GOT3 (cell line): Measurements from ENCODE around the gene ELF4.
"Not testable (repeated sequence)": the region's sequence is repeated elsewhere in the genome, so short reads cannot be mapped to it uniquely, and the experiment has no call there.

ENCODE experiments used
- DNase-seq: peaks from one replicate; lab custom pipeline; 2025; ENCODE audit warnings: mixed read lengths; lab: John Stamatoyannopoulos, UW

ELF4 gene

DNA sequence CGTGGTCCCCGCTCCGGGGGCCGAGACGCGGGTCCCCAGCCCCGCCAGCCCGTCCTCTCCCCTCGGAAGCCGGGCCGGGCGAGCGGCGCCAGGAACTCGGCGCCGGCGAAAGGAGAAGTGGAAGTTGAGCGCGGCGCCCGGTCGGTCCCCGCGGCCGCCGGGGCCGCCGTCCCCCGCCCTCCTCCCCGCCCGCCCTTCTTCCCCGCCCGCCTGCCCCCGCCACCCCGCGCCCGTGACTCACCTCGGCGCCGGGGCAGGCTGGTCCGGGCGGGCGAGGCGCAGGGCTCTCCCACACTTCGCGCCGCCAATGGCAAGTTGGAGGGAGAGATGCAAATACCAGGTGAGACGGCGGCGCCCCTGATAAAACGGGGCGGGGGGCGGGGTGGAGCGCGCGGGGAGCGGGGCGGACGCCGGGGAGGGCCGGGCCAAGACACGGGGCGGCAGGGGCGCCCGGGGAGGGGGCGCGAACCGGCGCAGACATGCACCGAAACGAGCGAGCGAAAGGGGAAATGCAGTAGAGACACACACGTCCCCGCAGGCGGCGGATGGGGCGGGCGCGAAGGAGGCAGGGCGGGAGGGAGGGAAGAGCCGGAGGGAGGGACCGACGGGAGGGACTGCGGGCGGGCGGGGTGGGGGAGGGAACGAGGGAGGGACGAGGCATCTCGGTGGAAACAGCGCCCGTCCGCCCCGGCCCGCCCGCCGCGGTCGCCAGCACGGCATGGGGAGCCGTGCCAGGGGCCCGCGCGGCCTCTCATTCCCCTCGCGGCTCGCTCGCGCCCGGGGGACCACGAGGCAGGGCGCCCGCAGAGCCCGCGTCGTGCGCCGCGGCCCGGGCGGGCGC, at the start of gene ELF4:
TSS of gene ELF4 (minus strand) at position 119 of the 841 bp plus-strand sequence. CDS start 29,167 bp downstream, outside the sequence.
- DNase-seq, result peak; percentile 3

DNA sequence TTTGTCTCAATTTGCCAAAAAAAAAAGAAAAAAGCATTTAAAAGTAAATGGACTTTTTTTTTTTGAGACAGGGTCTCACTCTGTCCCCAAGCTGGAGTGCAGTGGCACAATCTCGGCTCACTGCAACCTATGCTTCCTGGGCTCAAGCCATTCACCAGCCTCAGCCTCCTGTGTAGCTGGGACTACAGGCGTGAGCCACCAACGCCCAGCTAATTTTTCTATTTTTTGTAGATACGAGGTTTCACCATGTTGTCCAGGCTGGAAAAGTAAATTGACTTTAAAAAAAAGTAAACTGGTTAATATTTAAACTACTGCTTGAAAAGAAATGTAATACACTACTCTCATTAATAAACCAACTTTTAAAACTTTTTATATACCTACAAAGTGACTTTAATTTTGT, 49.5 kb upstream of the ELF4 start:
- no peak for DNase-seq

DNA sequence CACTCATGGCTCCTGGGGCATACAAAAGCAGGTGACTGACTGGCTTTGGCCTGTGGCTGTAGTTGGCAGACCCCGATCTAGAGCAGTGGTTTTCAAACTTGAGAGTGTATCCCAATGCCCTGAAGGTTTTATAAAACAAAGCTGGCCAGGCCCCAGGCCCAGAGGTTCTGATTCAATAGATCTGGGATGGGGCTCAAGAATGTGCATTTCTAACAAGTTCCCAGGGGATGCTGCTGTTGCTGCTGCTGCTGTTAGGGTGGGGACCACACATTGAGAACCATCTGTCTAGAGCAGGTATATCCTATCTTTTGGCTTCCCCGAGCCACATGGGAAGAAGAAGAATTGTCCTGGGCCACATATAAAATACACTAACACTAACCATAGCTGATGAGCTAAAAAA, 48.0 kb upstream of the ELF4 start:
- DNase-seq, result no peak

DNA sequence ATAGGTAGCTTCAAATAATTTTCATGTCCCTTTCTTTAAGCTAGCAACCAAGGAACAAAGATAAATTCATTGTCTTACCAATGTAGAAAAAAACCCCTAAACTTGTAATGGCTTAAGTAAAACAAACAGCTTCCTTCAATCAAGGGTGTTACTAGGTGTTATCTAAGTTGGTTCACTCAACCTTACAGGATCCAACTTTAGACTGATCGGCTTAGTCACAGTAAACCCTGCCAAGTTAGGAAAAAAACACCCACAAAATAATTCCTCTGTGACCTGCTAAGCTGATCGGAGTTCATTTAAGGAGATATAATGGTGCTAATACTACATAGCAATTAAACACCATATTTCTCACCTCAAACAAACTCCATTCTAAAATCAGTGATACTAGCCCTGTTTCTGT, 45.3 kb upstream of the ELF4 start:
- DNase-seq, result no peak

- DNase-seq, result no peak
Observed at GRCh38 chrX:130147631-130148030, 37.3 kb upstream of the ELF4 start.

DNA sequence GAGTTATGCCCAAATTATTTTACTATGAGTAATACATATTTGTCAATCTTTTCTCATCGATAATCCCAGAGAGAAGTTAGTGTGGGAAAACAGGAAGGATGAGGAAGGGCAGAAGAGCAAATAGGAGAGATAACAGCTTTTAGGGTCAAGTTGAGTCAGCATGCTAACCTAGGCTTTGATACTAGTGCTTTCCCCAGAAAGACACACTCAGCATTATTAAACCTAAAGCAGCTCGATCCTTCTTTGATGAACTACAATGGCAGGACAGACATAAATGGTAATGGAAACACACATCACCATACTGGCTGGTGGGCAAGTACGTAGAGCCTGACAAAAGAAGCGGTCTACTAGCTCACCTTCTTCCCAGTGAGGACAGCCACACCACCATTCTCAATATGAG, 34.8 kb upstream of the ELF4 start:
- DNase-seq, result no peak

DNA sequence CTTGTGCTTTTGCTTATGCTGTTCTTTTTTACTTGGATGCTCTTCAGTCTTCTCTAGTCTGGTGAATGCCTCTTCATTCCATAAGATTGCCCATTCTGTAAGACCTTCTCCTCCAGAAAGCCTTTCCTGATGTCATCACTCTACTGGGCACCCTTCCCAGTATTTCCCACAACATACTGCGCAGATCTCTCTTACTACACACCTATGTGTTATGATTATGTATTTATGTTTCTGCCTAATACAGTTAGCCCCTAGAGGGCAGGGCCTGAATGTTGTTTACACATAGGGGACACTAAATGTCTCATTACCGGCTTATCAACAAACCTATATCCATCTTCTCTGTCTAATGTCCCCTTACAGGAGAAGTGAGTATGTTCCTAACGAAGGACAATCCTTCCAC, 34.2 kb upstream of the ELF4 start:
- no peak for DNase-seq

DNA sequence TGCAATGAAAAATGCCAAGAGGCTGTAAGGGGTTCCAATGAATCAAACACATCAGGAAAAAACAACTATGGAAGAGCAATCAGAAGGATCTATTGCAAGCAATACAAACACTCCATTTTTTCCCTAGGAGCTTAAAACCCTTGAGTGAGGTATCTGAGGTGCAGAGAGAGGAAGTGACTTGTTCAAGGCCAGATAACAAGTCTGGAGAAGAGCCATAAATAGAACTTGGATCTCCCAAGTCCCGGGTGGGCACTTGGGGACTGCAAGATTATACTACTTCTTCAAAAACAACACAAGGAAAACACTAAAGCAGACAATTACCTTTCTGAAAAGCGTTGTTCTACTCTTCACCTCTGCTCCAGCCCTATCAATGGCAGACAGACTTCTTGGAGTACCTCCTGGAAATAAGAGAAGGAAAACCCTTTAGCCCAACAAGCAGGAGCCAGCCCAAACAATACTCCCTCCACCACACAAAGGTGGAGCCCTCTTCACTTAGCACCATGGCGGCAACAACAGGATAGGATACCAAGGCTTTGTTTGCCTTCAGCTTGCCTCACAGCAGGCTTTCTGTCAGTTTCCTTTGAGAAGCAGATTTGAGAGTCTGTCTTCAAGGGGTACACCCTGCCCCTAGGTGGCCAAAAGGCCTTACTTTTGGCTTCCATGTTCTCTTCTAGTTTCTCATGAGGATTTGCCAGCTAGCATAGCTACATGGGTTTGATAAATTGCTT, 29.3 kb upstream of the ELF4 start:
- DNase-seq, result no peak

DNA sequence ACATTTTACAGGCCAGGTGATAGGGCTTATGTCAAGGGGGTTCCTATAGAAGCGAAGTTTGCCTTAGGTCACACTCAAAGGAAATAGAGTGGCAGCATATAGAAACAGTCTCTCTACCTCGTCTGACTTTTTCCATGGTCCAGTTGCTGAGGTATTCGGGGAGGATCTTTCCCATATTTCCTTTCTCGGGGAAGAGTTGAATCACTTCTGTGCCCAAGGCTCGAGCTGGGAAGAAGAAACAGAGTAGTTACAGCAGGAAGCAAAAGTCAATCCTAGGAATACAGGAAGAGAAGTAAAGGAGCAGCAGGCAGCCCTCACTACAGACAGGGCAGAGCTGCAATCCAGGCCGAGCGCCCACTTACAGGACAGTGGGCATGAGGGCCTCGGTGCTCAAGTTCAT, 26.7 kb upstream of the ELF4 start:
- DNase-seq, result no peak

GRCh38 chrX:130136496-130136895, 26.2 kb upstream of the ELF4 start:
- no peak for DNase-seq

DNA sequence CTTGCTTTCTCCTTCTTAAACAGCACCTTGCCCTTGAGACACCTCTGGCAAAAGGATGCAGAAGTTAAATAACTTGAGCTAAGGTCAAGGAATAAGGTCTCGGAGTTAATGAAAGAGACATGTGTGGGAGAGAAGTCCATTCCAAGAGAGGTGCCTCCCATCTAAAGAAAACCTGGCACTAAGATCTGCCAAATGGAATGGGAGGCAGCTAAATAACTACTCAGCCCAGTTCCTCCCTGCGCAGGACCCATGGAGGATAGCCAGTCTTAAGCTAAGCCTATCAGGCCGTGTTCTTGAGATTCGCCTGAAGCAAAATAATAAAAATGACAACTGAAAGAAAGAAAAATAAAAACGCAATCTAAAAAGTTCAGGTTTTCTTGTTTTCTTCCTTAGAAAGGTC, 20.7 kb upstream of the ELF4 start:
- no peak for DNase-seq

- no peak for DNase-seq
Observed at GRCh38 chrX:130125091-130125874, 15.0 kb upstream of the ELF4 start.

DNA sequence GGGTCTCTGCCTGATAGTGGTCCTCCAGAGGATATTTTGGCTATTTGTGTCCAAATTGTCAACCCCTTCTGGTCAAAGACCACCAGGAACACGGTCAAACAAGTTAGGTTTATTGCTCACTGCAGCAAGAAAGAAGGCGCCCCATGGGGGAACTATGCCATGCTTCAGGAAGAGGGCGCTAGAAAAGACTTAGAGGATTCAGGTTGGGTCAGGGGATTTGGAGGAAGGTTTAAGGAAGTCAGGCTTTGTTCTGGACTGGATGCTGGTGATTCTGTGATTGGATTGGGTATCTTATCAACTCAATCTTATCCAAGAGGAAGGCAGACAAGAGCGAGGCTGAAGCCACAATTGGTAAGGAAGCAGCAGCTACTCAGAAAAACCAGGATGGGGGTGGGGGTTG, 14.3 kb upstream of the ELF4 start:
- DNase-seq, result no peak

- DNase-seq, result no peak
Observed at GRCh38 chrX:130121505-130121800, 11.2 kb upstream of the ELF4 start.

GRCh38 chrX:130120746-130121504, 10.6 kb upstream of the ELF4 start:
- DNase-seq, result no peak

- no peak for DNase-seq
Observed at GRCh38 chrX:130120321-130120731, 10.0 kb upstream of the ELF4 start.

DNA sequence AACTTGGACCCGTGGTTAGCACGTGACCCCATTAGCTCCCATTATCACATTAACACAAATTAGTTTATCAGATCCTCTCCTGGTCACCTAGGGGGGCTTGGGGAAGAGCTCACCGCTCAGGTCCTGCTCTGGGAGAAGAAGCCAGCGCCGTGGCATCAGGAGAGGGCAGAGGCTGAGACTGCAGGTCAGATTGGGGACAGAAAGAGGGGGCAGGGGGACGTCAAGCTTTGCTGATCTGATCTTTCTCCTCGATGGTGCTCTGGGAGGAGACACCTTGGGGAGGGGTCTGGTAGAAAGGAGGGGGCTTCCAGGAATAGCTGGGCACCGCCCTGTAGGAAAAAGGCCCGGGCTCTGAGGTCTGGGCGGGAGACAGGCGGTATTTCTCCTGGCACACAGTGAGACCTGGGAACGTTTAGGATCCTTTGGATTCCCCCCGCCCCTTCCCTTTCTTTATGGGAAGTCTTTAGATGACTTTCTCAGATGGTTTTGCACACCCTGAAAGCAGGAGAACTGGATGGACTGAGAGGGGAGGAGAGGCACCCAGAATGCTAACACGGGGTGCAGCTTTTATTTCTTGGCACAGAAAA, 9.1 kb upstream of the ELF4 start:
- DNase-seq, result no peak

GRCh38 chrX:130118441-130119311, 8.4 kb upstream of the ELF4 start:
- DNase-seq, result no peak

DNA sequence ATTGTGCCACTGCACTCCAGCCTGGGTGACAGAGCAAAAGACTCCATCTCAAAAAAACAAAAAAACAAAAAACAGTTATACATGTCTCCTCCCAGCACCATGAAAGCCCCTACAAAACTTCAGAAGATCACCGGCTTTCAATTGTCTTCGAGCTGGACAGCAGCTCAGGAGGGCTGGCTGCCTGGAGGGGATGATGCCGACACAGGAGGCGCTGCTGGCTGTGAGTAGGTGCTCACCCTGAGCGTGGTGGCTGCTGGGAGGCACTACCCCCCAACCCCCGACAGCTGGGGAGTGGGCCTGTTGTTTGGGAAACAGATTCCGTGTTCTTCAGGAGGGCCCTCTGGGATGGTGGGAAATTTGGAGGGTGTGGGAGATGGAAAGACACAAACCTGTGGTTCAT, 6.9 kb upstream of the ELF4 start:
- no peak for DNase-seq

GRCh38 chrX:130115119-130115885, 5.0 kb upstream of the ELF4 start:
- DNase-seq, result not testable (repeated sequence)
